Calu3 (cell line): Measurements from ENCODE around the gene PDS5A. TPM values are rescaled to one million over a fixed set of nuclear protein-coding genes. Genes with fewer than 3 reads are reported as not detected.
"Not testable (repeated sequence)": the region's sequence is repeated elsewhere in the genome, so short reads cannot be mapped to it uniquely, and the experiment has no call there.

Experiments used
- BruUV-seq: library from RNA; stranded (reverse); fragments of 400-500 nt; replicated peaks from 2 replicates; lab custom pipeline; 2021; lab: Mats Ljungman, UMichigan
- CTCF ChIA-PET: fragments of 300-600 bp; sonication (Branson Sonifier 250); formaldehyde crosslinking; loops from one replicate; lab custom pipeline; 2022; ENCODE audit warnings: antibody characterized with exemption; lab: Charles Lee
- DNase-seq: peaks from one replicate; pipeline ENCODE4 v3.0.0; 2022
- H3K27ac Mint-ChIP-seq: one replicate; pipeline ENCODE4 v1.8.0; 2022; ENCODE audit warnings: mixed read lengths; ENCODE audit not compliant: unreplicated experiment
- H3K27me3 Mint-ChIP-seq: one replicate; pipeline ENCODE4 v1.8.0; 2022; ENCODE audit warnings: mixed read lengths; ENCODE audit not compliant: unreplicated experiment
- H3K36me3 Mint-ChIP-seq: one replicate; pipeline ENCODE4 v1.8.0; 2022; ENCODE audit warnings: mild to moderate bottlenecking, moderate library complexity, mixed read lengths; ENCODE audit not compliant: insufficient read depth, unreplicated experiment
- H3K4me1 Mint-ChIP-seq: one replicate; pipeline ENCODE4 v1.8.0; 2022; ENCODE audit warnings: mild to moderate bottlenecking, low read depth, mixed read lengths; ENCODE audit not compliant: unreplicated experiment
- H3K4me3 Mint-ChIP-seq: one replicate; pipeline ENCODE4 v1.8.0; 2022; ENCODE audit warnings: mild to moderate bottlenecking, low read depth, moderate library complexity, mixed read lengths; ENCODE audit not compliant: unreplicated experiment
- H3K9me3 Mint-ChIP-seq: one replicate; pipeline ENCODE4 v1.8.0; 2022; ENCODE audit warnings: low read depth, mixed read lengths; ENCODE audit not compliant: unreplicated experiment
- CTCF ChIP-seq: fragments of 200-600 bp; IDR thresholded peaks from one replicate; pipeline ENCODE4 v1.8.0; 2022; ENCODE audit warnings: antibody characterized with exemption; ENCODE audit not compliant: unreplicated experiment
- intact Hi-C: fragments of 100-400 bp; cut with micrococcal nuclease; formaldehyde crosslinking; loops from one replicate; pipeline ENCODE4 v1.10.0; 2022; ENCODE audit not compliant: unreplicated experiment
- total RNA-seq: library from RNA; stranded (reverse); gene quantifications from 2 replicates; pipeline ENCODE4 v1.2.3, GENCODE V29; 2022

Gene PDS5A
- total RNA-seq, 1 experiment from 2014 or later, result 49.1 TPM

- no TSS peak for BruUV-seq
- Mint-ChIP-seq H3K36me3 (peaks cover 23% of the 10 kb centered on the region), H3K9me3 (no peaks in the 10 kb centered on the region), H3K27ac (no peak overlapping the region), H3K4me3 (peak overlapping the region; percentile 71), H3K4me1 (peaks cover 9% of the 10 kb centered on the region), H3K27me3 (no peaks in the 10 kb centered on the region)
- CTCF ChIA-PET, result no interaction called here
- no peak for DNase-seq
- intact Hi-C loops, result no loop called here
- no peak for TF ChIP-seq CTCF
Observed at GRCh38 chr4:39978378-39978775, 666 bp upstream of the PDS5A start.

GRCh38 chr4:39976945-39977488 lies 694 bp downstream of the PDS5A start:
- H3K27me3 Mint-ChIP-seq, result no peaks in the 10 kb centered on the region
- CTCF ChIA-PET, result no interaction called here
- TF ChIP-seq CTCF, result no peak
- no TSS peak for BruUV-seq
- intact Hi-C loops, result loop anchor here (2.0 kb wide), 1 partner anchor 280 kb away; no protein-coding TSS in a partner anchor
- DNase-seq, result peak; percentile 13
- H3K36me3 Mint-ChIP-seq, result peaks cover 29% of the 10 kb centered on the region
- peaks cover 9% of the 10 kb centered on the region for H3K4me1 Mint-ChIP-seq
- H3K27ac Mint-ChIP-seq, result no peak overlapping the region
- H3K9me3 Mint-ChIP-seq, result no peaks in the 10 kb centered on the region
- H3K4me3 Mint-ChIP-seq, result peak overlapping the region; percentile 71

- peaks cover 9% of the 10 kb centered on the region for H3K4me1 Mint-ChIP-seq
Observed at GRCh38 chr4:39976141-39976944, 1.4 kb downstream of the PDS5A start.

GRCh38 chr4:39975488-39976089 lies 2.1 kb downstream of the PDS5A start:
- intact Hi-C loops, result loop anchor here (2.0 kb wide), 1 partner anchor 279 kb away; no protein-coding TSS in a partner anchor
- BruUV-seq, result TSS peak; percentile 49
- peaks cover 29% of the 10 kb centered on the region for H3K36me3 Mint-ChIP-seq
- TF ChIP-seq CTCF, result no peak
- no peak for DNase-seq
- peaks cover 15% of the 10 kb centered on the region for H3K4me1 Mint-ChIP-seq
- no peaks in the 10 kb centered on the region for H3K27me3 Mint-ChIP-seq
- no peak overlapping the region for H3K27ac Mint-ChIP-seq
- CTCF ChIA-PET, result no interaction called here
- H3K9me3 Mint-ChIP-seq, result no peaks in the 10 kb centered on the region
- H3K4me3 Mint-ChIP-seq, result peak overlapping the region; percentile 71

More at GRCh38 chr4:39976141-39976944, 1.4 kb downstream of the PDS5A start:
- no TSS peak for BruUV-seq
- CTCF ChIA-PET, result no interaction called here
- Mint-ChIP-seq H3K36me3 (peaks cover 29% of the 10 kb centered on the region), H3K9me3 (no peaks in the 10 kb centered on the region), H3K4me3 (peak overlapping the region; percentile 71), H3K27ac (no peak overlapping the region), H3K27me3 (no peaks in the 10 kb centered on the region)
- TF ChIP-seq CTCF, result peak; percentile 47
- DNase-seq, result peak; percentile 68
- intact Hi-C loops, result loop anchor here (2.0 kb wide), 1 partner anchor 280 kb away; no protein-coding TSS in a partner anchor

- H3K27me3 Mint-ChIP-seq, H3K27ac Mint-ChIP-seq, H3K9me3 Mint-ChIP-seq, intact Hi-C loops, H3K4me3 Mint-ChIP-seq, DNase-seq, CTCF ChIA-PET: not testable (repeated sequence)
- Mint-ChIP-seq H3K36me3 (peaks cover 29% of the 10 kb centered on the region), H3K4me1 (peaks cover 16% of the 10 kb centered on the region)
- TSS peak; percentile 2 for BruUV-seq
Observed at GRCh38 chr4:39973052-39973451, 4.7 kb downstream of the PDS5A start.
